Measurements from ENCODE around the gene KCTD11. TPM values are rescaled to one million over a fixed set of nuclear protein-coding genes. Genes with fewer than 3 reads are reported as not detected.

The KCTD11 gene
- total and polyA plus RNA-seq, 2 of the 13 experiments (the other 11 are each of a cell fraction or from before 2014, with no cell fraction given) = 1.6 to 2.6 TPM

DNA sequence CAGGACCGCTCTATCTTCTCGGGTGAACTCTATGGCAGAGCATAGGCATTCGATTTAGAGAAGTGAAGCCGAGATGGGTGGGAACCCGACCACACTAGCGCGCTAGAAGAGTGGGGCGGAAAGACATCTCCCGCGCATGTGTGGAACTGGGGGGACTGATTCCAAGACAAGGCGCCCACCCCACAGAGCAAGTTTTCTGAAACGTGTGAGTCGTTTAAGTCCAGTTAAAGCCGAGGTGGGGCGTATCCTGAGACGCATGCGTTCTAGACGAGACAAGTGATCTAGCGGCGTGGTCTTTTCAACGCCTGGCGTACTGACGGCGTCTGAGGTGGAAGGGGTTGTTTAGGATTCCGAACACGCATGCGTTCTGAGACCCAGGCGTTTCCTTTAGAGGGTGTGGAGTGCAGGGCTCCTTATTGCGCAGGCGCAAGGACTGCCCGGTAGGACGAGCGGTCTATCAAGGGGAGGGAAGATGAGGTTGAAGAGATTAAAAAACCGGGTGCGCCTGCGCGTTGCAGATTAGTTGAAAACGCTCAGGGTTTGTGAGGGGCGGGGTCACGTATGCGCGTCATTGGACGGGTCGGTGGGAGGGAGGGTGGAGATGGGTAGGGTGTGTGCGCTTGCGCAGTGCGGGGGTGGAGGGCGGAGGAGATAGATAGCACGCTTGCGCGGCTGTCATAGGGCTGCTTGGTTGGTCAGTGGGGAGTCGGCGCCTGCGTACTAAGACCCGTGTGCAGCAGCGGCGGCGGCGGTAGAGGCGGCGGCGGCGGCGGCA lies 44.9 kb upstream of the KCTD11 start, which contains the start of gene EIF5A (continued):
- TF ChIP-seq ZNF709 (CRISPR knock-in tag; IDR thresholded peaks at IDR 0.05) (0 out of 2 replicates have a peak, but pooled peaks have one; percentile 24), SP5 (CRISPR knock-in tag; IDR thresholded peaks at IDR 0.05; ENCODE audit: borderline replicate concordance, low read depth) (0 out of 2 replicates have a peak, but pooled peaks have one; percentile 3), ZNF101 (CRISPR knock-in tag; IDR thresholded peaks at IDR 0.05; ENCODE audit: borderline replicate concordance, low read depth) (no peak), CCAR2 (optimal IDR thresholded peaks at IDR 0.05; ENCODE audit: low read depth, low read length) (no peak), POLR2G (IDR thresholded peaks at IDR 0.05; ENCODE audit: low read depth, low read length) (peak; percentile 87), CEBPG (CRISPR knock-in tag; IDR thresholded peaks at IDR 0.05) (no peak), ZNF614 (CRISPR knock-in tag; IDR thresholded peaks at IDR 0.05; ENCODE audit: borderline replicate concordance) (peak; percentile 44; the same call in 1 of the 2 replicates), PHF8 (CRISPR knock-in tag; IDR thresholded peaks at IDR 0.05) (peak; percentile 54), ZNF326 (CRISPR knock-in tag; IDR thresholded peaks at IDR 0.05; ENCODE audit: borderline replicate concordance) (no peak), MTF1 (CRISPR knock-in tag; IDR thresholded peaks at IDR 0.05) (no peak), MEF2D (CRISPR knock-in tag; IDR thresholded peaks at IDR 0.05) (peak; percentile 36; the same call in 1 of the 2 replicates), ZBTB7B (CRISPR knock-in tag; IDR thresholded peaks at IDR 0.05) (peak; percentile 49; the same call in 1 of the 2 replicates), ZBTB8A (CRISPR knock-in tag; IDR thresholded peaks at IDR 0.05; ENCODE audit: borderline replicate concordance, low read depth) (no peak), ZBTB1 (CRISPR knock-in tag; IDR thresholded peaks at IDR 0.05; ENCODE audit: borderline replicate concordance) (no peak), XRCC5 (optimal IDR thresholded peaks at IDR 0.05; ENCODE audit: low read length) (no peak)
- TF ChIP-seq, protein P1, sequence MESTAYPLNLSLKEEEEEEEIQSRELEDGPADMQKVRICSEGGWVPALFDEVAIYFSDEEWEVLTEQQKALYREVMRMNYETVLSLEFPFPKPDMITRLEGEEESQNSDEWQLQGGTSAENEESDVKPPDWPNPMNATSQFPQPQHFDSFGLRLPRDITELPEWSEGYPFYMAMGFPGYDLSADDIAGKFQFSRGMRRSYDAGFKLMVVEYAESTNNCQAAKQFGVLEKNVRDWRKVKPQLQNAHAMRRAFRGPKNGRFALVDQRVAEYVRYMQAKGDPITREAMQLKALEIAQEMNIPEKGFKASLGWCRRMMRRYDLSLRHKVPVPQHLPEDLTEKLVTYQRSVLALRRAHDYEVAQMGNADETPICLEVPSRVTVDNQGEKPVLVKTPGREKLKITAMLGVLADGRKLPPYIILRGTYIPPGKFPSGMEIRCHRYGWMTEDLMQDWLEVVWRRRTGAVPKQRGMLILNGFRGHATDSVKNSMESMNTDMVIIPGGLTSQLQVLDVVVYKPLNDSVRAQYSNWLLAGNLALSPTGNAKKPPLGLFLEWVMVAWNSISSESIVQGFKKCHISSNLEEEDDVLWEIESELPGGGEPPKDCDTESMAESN (CRISPR knock-in tag; conservative IDR thresholded peaks at IDR 0.05) = 0 out of 2 replicates have a peak, but pooled peaks have one; percentile 12
- TF ChIP-seq, protein P2, sequence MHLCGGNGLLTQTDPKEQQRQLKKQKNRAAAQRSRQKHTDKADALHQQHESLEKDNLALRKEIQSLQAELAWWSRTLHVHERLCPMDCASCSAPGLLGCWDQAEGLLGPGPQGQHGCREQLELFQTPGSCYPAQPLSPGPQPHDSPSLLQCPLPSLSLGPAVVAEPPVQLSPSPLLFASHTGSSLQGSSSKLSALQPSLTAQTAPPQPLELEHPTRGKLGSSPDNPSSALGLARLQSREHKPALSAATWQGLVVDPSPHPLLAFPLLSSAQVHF (CRISPR knock-in tag; IDR thresholded peaks at IDR 0.05) = no peak
- TF ChIP-seq, protein P3, sequence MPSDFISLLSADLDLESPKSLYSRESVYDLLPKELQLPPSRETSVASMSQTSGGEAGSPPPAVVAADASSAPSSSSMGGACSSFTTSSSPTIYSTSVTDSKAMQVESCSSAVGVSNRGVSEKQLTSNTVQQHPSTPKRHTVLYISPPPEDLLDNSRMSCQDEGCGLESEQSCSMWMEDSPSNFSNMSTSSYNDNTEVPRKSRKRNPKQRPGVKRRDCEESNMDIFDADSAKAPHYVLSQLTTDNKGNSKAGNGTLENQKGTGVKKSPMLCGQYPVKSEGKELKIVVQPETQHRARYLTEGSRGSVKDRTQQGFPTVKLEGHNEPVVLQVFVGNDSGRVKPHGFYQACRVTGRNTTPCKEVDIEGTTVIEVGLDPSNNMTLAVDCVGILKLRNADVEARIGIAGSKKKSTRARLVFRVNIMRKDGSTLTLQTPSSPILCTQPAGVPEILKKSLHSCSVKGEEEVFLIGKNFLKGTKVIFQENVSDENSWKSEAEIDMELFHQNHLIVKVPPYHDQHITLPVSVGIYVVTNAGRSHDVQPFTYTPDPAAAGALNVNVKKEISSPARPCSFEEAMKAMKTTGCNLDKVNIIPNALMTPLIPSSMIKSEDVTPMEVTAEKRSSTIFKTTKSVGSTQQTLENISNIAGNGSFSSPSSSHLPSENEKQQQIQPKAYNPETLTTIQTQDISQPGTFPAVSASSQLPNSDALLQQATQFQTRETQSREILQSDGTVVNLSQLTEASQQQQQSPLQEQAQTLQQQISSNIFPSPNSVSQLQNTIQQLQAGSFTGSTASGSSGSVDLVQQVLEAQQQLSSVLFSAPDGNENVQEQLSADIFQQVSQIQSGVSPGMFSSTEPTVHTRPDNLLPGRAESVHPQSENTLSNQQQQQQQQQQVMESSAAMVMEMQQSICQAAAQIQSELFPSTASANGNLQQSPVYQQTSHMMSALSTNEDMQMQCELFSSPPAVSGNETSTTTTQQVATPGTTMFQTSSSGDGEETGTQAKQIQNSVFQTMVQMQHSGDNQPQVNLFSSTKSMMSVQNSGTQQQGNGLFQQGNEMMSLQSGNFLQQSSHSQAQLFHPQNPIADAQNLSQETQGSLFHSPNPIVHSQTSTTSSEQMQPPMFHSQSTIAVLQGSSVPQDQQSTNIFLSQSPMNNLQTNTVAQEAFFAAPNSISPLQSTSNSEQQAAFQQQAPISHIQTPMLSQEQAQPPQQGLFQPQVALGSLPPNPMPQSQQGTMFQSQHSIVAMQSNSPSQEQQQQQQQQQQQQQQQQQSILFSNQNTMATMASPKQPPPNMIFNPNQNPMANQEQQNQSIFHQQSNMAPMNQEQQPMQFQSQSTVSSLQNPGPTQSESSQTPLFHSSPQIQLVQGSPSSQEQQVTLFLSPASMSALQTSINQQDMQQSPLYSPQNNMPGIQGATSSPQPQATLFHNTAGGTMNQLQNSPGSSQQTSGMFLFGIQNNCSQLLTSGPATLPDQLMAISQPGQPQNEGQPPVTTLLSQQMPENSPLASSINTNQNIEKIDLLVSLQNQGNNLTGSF (CRISPR knock-in tag; IDR thresholded peaks at IDR 0.05) = no peak
